Adipose tissue (tissue), 3 donors: ENCODE measurements around the gene BMP3. TPM values are rescaled to one million over a fixed set of nuclear protein-coding genes. Genes with fewer than 3 reads are reported as not detected.
"Not testable (repeated sequence)": the region's sequence is repeated elsewhere in the genome, so short reads cannot be mapped to it uniquely, and the experiment has no call there.

Experiments
- H3K27ac ChIP-seq: one replicate; pipeline ENCODE4 v1.5.1; 2013; ENCODE audit warnings: low read depth, low read length
- WGBS, 3 donors: extraction: QIAGEN DNeasy Blood & Tissue Kit; methylation state at CpG; one replicate each; pipeline ENCODE4 v1.1.7; 2013; 5-methylcytosine and 5-hydroxymethylcytosine counted together
- polyA plus RNA-seq, 3 donors: library from polyadenylated mRNA; stranded (reverse); fragments of 200-250 nt; gene quantifications; one replicate each; pipeline ENCODE4 v1.2.3, GENCODE V29; 2013
- donor health status: healthy with polysubstance abuse.
- donor health status: Bipolar disorder and iron deficiency.
- donor health status: healthy.

BMP3 gene, protein sequence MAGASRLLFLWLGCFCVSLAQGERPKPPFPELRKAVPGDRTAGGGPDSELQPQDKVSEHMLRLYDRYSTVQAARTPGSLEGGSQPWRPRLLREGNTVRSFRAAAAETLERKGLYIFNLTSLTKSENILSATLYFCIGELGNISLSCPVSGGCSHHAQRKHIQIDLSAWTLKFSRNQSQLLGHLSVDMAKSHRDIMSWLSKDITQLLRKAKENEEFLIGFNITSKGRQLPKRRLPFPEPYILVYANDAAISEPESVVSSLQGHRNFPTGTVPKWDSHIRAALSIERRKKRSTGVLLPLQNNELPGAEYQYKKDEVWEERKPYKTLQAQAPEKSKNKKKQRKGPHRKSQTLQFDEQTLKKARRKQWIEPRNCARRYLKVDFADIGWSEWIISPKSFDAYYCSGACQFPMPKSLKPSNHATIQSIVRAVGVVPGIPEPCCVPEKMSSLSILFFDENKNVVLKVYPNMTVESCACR
- polyA plus RNA-seq: 1 to 10 TPM in 1 of 3 donors, under 1 TPM in 2; 0.01 to 1.7 (median 0.21) TPM

GRCh38 chr4:81030061-81030980, at the start of gene BMP3:
BMP3 (plus strand) TSS chr4:81030708; CDS start chr4:81031285, 577 bp downstream.
- H3K27ac ChIP-seq: no peak within 1 kb of the TSS

DNA sequence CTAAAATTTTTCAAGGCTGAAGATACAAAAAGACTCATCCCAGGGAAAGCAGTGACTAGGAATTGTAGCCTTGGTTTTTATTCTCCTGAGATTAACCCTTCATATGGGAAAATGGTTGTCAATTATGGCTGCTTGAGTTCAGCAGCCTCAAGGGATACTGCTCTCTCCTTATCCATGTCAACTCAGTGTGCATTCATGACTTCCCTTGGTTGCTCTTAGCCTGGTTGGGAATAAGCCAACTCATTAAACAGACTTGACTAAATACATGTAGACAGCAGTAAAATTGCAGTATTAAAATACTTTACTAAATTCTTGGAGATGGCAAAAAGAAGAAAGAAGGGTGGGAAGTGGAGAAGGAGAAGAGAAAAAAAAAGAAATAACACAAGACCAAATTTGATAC, 44.5 kb upstream of the BMP3 start:
- H3K27ac ChIP-seq: no peak overlapping the region

More at GRCh38 chr4:81030061-81030980, at the start of gene BMP3:
- WGBS, 3 donors: 1 to 2% (median 1%) methylated on average over 41 to 43 of the region's 43 CpGs

- WGBS, 3 donors: 5 to 13% (median 8%) methylated on average over 2 of the region's 2 CpGs
- no peak overlapping the region for H3K27ac ChIP-seq
Measured at GRCh38 chr4:80989921-80990544, 40.5 kb upstream of the BMP3 start.

GRCh38 chr4:80990851-80991250, 39.7 kb upstream of the BMP3 start:
- WGBS, 3 donors: 40 to 74% (median 62%) methylated on average over 2 of the region's 2 CpGs
- no peak overlapping the region for H3K27ac ChIP-seq

- WGBS, 3 donors: 76 to 90% (median 84%) methylated on average over 3 of the region's 3 CpGs
Measured at GRCh38 chr4:80999943-81000342, 30.6 kb upstream of the BMP3 start.

GRCh38 chr4:81003597-81004111, 26.9 kb upstream of the BMP3 start:
- 32 to 54% (median 47%) methylated on average over 2 of the region's 2 CpGs for WGBS, 3 donors
- no peak overlapping the region for H3K27ac ChIP-seq

More at GRCh38 chr4:80999943-81000342, 30.6 kb upstream of the BMP3 start:
- H3K27ac ChIP-seq: no peak overlapping the region

DNA sequence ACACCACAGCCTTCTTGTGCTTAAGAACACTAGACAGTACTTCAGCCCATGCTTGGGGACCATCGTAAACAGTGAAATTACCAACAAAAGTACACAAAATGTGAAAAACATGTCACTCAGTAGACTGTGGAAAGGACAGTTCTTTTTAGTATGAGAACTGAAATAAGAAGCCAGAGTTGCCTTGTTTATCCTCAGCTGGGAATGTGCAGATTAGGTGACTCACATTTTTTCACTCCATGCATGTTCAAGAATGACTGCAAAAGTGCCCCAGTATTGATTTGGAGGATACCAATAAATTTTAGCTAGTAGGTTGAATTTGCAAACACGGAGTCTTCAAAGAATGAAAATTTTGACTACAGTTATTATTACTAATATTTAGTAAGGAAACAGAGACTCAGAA, 23.1 kb upstream of the BMP3 start:
- no peak overlapping the region for H3K27ac ChIP-seq

DNA sequence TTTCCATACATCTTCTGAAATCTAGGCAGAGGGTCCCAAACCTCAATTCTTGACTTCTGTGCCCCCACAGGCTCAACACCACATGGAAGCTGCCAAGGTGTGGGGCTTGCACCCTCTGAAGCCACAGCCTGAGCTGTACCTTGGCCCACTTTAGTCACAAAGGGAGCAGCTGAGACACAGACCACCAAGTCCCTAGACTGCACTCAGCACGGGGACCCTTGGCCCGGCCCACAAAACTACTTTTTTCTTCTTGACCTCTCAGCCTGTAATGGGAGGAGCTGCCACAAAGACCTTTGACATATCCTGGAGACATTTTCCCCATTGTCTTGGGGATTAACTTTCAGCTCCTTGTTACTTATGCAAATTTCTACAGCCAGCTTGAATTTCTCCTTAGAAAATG, 13.9 kb upstream of the BMP3 start:
- WGBS, 3 donors: 70 to 83% (median 82%) methylated on average over 2 of the region's 2 CpGs
- not testable (repeated sequence) for H3K27ac ChIP-seq

More for the DNA sequence above, 23.1 kb upstream of the BMP3 start:
- WGBS, 3 donors: 72 to 89% (median 88%) methylated on average over 2 of the region's 2 CpGs

DNA sequence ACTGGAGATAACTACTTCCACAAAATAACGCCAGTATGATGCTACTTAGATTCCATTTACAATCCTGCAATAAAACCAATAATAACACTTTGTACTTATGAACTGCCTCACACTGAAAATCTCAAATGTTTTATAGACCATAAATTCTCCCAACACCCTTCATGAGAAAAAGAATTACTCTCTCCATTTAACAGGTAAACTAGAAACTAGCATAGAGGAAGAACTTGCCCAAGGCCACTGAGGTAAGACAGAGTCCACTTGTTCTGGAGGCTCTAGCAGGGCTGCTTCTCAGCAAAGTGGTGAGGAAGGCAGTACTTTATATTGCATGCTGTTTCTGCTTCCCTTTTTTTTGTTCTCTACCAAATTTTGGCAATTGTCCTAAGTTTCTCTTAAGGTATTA, 11.5 kb upstream of the BMP3 start:
- no peak overlapping the region for H3K27ac ChIP-seq
- 83 to 86% (median 86%) methylated on average over 1 of the region's 1 CpG for WGBS, 3 donors

GRCh38 chr4:81021142-81021944, 9.2 kb upstream of the BMP3 start:
- 11 to 36% (median 31%) methylated on average over 5 of the region's 5 CpGs for WGBS, 3 donors

DNA sequence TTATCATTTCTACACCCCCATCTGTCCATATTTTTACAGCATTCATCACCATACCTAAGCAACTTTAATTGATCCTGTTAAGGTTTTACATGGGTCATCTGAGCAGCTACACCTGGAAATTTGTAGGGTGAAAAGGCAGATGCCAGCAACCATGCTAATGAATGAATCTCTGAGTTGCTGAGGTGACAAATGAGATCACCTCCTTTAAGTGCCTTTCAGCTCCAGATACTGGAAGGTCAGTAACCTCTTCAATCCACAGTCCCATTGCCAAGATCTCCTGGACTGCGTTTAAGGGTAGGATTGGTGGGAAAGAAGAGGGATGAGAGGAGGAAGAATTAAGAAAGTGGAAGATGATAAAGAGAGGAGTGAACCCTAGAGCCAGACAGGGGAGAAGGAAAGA, 8.5 kb upstream of the BMP3 start:
- H3K27ac ChIP-seq: no peak overlapping the region
- 46 to 58% (median 50%) methylated on average over 1 of the region's 1 CpG for WGBS, 3 donors

More at GRCh38 chr4:81021142-81021944, 9.2 kb upstream of the BMP3 start:
- H3K27ac ChIP-seq: no peak overlapping the region

- H3K27ac ChIP-seq: no peak overlapping the region
Measured at GRCh38 chr4:81023484-81023883, 7.0 kb upstream of the BMP3 start.

DNA sequence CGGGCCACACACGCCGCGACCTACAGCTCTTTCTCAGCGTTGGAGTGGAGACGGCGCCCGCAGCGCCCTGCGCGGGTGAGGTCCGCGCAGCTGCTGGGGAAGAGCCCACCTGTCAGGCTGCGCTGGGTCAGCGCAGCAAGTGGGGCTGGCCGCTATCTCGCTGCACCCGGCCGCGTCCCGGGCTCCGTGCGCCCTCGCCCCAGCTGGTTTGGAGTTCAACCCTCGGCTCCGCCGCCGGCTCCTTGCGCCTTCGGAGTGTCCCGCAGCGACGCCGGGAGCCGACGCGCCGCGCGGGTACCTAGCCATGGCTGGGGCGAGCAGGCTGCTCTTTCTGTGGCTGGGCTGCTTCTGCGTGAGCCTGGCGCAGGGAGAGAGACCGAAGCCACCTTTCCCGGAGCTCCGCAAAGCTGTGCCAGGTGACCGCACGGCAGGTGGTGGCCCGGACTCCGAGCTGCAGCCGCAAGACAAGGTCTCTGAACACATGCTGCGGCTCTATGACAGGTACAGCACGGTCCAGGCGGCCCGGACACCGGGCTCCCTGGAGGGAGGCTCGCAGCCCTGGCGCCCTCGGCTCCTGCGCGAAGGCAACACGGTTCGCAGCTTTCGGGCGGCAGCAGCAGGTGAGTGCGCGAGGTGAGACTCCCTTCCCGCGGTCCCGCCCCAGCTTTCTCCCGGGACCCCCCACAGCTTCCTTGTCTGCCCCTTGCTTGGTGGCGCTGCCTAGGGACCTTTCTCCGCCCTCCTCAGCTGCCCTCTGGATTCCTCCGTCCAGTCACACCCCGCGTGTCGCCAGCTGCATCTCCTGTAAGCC, 678 bp downstream of the BMP3 start:
- WGBS, 3 donors: 0 to 1% (median 1%) methylated on average over 73 to 77 of the region's 77 CpGs
- no peak overlapping the region for H3K27ac ChIP-seq

GRCh38 chr4:81031796-81032551, 1.5 kb downstream of the BMP3 start:
- H3K27ac ChIP-seq: no peak overlapping the region

GRCh38 chr4:81032771-81033684, 2.5 kb downstream of the BMP3 start:
- H3K27ac ChIP-seq: no peak overlapping the region
- WGBS, 3 donors: 55 to 82% (median 76%) methylated on average over 4 of the region's 4 CpGs

More at GRCh38 chr4:81031796-81032551, 1.5 kb downstream of the BMP3 start:
- WGBS, 3 donors: 18 to 20% (median 18%) methylated on average over 15 of the region's 15 CpGs
